GM21529 (cell line): ENCODE data around the gene SRP68.

Source experiments
- ATAC-seq: cut with Tn5 transposase; IDR thresholded peaks from one replicate; pipeline ENCODE4 v1.9.1; 2021; ENCODE audit not compliant: unreplicated experiment

SRP68 gene

DNA sequence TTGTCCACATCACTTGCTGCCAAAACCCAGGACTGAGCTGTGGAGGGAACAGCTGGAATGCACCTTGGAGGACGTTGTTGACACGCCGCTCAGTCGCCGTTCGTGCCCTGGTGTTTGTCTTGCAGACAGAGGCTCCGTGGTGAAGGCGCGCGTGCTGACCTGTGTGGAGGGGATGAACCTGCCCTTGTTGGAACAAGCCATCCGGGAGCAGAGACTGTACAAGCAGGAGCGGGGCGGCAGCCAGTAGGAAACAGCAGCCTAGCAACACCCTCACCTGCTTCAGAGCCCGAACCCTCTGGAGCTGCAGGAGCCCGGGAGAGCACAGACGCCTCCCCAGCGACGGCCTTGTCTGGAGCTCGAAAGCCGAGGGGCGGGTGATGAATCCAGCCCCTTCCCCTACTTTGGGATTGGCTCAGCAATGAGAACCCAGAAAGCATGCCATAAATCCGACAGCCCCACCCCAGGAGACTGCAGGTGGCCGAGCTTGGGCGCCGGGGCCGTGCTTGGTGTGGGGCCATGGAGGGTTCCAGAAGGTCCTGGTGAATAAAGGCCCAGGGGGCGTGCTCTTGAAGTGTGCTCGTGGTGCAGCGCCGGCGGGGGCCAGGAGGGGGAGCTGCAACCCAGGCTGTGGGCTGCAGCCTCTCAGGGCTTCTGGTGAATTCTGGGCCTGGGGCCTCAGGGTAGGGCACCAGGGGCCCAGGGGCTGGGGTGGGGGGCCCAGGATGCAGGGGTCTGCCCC is 72.1 kb downstream of the SRP68 start:
- no peak for ATAC-seq

DNA sequence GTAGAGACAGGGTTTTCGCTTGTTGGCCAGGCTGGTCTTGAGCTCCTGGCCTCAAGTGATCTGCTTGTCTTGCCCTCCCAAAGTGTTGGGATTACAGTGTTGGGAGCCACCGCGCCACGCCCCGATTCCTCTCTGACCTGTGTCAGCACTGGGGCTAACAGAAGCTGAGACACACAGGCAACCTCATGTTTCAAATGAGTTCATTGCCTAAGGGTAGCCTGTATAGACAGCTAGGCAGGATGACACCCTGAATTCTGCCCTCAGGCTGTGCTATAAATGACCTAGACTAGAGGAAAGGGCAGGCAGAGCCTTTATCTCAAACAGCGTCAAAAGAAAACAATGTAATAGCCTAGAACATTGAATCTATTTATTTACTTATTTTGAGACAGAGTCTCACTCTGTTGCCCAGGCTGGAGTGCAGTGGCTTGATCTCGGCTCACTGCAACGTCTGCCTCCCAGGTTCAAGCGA is 74.0 kb downstream of the SRP68 start:
- no peak for ATAC-seq

- ATAC-seq: no peak
Measured at GRCh38 chr17:75996665-75997590, 75.4 kb downstream of the SRP68 start.

DNA sequence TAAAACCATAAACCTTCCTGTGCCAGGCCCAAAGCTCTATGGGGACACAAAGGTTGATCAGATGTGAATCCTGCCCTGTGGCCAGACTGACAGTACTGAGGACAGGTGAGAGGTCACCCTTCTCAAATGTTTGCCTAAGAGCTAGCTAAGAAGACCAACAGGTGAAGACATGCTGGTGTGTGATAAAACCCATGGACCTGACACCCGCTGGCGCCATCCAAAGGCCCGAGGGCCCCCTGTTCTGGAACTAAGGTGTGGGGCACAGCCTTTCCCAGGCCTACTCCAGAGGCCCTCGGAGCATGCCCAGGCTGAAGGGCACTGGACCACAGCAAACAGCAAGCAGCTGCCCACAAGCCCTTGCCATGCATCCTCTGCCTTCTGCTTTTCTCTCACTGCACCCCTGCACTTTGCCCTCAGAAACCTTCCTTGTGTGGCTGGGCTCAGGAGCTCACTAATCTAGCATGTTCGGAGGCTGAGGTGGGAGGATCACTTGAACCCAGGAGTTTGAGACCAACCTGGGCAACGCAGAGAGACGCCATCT is 76.9 kb downstream of the SRP68 start:
- ATAC-seq: no peak

DNA sequence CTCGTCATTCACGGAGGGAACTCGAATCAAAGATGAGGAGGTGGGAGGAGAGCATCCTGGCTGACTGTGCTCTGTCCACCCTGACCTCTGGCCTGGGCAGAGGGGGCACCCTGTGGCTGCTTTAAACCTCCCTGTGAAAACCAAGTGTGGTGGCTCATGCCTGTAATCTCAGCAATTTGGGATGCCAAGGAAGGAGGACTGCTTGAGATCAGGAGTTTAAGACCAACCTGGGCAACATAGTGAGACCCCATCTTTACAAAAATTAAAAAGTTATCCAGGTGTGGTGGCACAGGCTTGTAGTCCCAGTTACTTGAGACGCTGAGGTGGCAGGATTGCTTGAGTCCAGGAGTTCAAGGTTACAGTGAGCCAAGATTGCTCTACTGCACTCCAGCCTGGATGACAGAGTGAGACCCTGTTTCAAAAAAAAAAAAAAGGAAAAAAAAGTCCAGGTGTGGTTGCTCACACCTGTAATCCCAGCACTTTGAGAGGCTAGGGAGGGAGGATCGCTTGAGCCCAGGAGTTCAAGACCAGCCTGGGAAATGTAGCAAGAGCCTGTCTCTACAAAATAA is 77.4 kb downstream of the SRP68 start:
- no peak for ATAC-seq

DNA sequence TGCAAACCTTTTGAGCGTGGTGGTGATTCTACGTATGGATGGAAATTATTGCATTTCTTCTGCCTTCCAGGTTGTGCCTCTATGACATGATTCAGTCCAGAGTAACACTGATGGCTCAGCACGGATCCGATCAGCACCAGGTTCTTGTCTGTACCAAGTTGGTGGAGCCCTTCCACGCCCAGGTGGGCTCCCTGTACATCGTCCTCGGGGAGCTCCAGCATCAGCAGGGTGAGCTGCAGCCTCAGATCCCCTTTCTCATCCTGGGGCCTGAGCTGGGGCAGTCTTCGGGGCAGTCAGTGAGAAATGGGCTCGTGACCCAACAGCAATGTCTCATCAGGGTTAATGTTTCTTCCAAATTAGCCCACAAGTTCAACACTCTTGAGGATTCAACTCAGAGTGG is 80.9 kb downstream of the SRP68 start:
- ATAC-seq: no peak
